AG08396 (cell line): ENCODE data around the gene ZCRB1.
A peak's percentile ranks its signal among the peaks of the same experiment; 100 is the strongest.
"Not testable (repeated sequence)": the region's sequence is repeated elsewhere in the genome, so short reads cannot be mapped to it uniquely, and the experiment has no call there.

ENCODE experiments used
- DNase-seq: peaks from one replicate; pipeline ENCODE4 v3.0.0; 2012; ENCODE audit warnings: low spot score, mixed read lengths

Gene ZCRB1

GRCh38 chr12:42330097-42330496 is 4.2 kb upstream of the ZCRB1 start:
- not testable (repeated sequence) for DNase-seq

- DNase-seq, result no peak
Measured at GRCh38 chr12:42327227-42327590, 1.3 kb upstream of the ZCRB1 start.

GRCh38 chr12:42326541-42327226 is 790 bp upstream of the ZCRB1 start:
- DNase-seq, result peak; percentile 27

- DNase-seq, result no peak
Measured at GRCh38 chr12:42325326-42325652, 605 bp downstream of the ZCRB1 start.

GRCh38 chr12:42323856-42324255 is 2.0 kb downstream of the ZCRB1 start:
- no peak for DNase-seq

- no peak for DNase-seq
Measured at GRCh38 chr12:42322567-42322966, 3.3 kb downstream of the ZCRB1 start.

- DNase-seq, result no peak
Measured at GRCh38 chr12:42320796-42321195, 5.1 kb downstream of the ZCRB1 start.

- no peak for DNase-seq
Measured at GRCh38 chr12:42315108-42315507, 10.8 kb downstream of the ZCRB1 start.

- no peak for DNase-seq
Measured at GRCh38 chr12:42309996-42310395, 15.9 kb downstream of the ZCRB1 start.

- no peak for DNase-seq
Measured at GRCh38 chr12:42308390-42308789, 17.5 kb downstream of the ZCRB1 start.

- no peak for DNase-seq
Measured at GRCh38 chr12:42306297-42306696, 19.6 kb downstream of the ZCRB1 start.

- DNase-seq, result no peak
Measured at GRCh38 chr12:42299392-42300308, 26.2 kb downstream of the ZCRB1 start.

- no peak for DNase-seq
Measured at GRCh38 chr12:42298887-42299286, 27.0 kb downstream of the ZCRB1 start.

- DNase-seq, result no peak
Measured at GRCh38 chr12:42296503-42297109, 29.3 kb downstream of the ZCRB1 start.

GRCh38 chr12:42291680-42292079 is 34.2 kb downstream of the ZCRB1 start:
- DNase-seq, result no peak

GRCh38 chr12:42288544-42288943 is 37.4 kb downstream of the ZCRB1 start:
- no peak for DNase-seq

GRCh38 chr12:42286741-42287140 is 39.2 kb downstream of the ZCRB1 start:
- DNase-seq, result no peak

- no peak for DNase-seq
Measured at GRCh38 chr12:42285431-42285830, 40.5 kb downstream of the ZCRB1 start.

- DNase-seq, result no peak
Measured at GRCh38 chr12:42284876-42285275, 41.0 kb downstream of the ZCRB1 start.

- no peak for DNase-seq
Measured at GRCh38 chr12:42284157-42284556, 41.7 kb downstream of the ZCRB1 start.

GRCh38 chr12:42283739-42284138 is 42.2 kb downstream of the ZCRB1 start:
- DNase-seq, result no peak

- no peak for DNase-seq
Measured at GRCh38 chr12:42282294-42282693, 43.6 kb downstream of the ZCRB1 start.

GRCh38 chr12:42281844-42282243 is 44.0 kb downstream of the ZCRB1 start:
- DNase-seq, result no peak
